ENCODE measurements around the gene LGALS12. TPM values are rescaled to one million over a fixed set of nuclear protein-coding genes. Genes with fewer than 3 reads are reported as not detected.
"Not testable (repeated sequence)": the region's sequence is repeated elsewhere in the genome, so short reads cannot be mapped to it uniquely, and the experiment has no call there.

Gene LGALS12
- total RNA-seq, 1 donor from 2014 or later = 0.08 TPM

- peak; percentile 25 for DNase-seq (ENCODE audit: low read depth)
Observed at GRCh38 chr11:63532799-63533475, 27.1 kb downstream of the LGALS12 start.

- no peak for DNase-seq (ENCODE audit: low read depth)
Observed at GRCh38 chr11:63534076-63534475, 28.2 kb downstream of the LGALS12 start.

DNA sequence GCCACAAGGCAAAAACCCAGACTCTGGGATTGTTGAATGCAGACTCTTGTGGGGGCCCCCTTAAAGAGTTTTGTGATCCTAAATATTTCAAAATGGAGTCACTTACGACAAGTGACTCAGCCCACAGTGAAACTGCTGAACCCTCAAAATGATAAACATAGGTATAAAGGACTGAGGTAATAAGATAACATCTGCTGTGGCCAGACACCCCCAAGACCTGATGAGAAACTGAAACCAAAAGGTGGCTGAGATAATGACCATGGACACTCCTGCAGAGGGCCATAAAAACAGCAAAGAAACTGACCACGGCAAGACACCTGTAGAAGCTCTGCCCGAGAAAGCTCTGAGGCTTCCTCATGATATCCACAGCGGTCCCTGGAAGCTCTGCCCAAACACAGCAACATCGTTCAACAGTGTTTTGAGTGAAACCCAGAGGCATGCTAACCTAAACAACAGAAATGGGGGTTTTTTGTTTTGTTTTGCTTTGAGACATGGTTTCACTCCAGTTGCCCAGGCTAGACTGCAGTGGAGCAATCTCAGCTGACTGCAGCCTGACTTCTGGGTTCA, 29.1 kb downstream of the LGALS12 start:
- no peak for DNase-seq (ENCODE audit: low read depth)

GRCh38 chr11:63535734-63536133, 29.9 kb downstream of the LGALS12 start:
- DNase-seq (ENCODE audit: low read depth) = no peak

DNA sequence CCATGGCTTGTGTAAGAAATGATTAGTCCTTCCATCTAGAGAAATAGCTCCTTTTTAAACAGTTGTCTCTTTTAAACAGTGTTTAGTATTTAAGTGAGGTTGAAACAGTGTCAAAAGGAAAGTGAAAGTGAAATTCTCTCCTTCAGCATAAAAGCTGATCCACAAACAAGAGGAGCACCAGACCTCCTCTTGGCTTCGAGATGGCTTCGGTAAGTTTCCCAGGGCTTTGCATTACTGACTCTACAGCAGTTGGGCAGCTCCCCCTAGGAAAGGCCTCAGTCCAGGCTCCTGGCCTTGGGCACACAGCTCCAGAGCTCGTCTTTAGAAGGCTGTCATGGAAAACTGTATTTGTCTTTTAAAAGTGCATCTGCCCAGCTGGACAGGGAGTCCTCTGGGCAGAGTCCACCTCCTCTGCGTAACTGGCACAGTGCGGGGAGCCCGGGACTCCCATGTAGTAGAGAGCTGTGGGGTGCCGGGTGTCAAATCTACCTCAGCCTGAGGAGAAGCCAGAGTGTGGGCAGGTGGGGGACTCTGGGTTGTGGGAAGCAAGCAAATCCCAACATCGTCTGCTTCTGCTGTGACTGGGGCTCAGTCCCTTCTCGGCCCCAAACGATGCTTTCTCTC, 30.9 kb downstream of the LGALS12 start, which contains the start of gene PLAAT4:
Gene PLAAT4 (plus strand): TSS at position 140 of the 624 bp plus-strand sequence. CDS start 61 bp downstream, at position 201.
- DNase-seq (ENCODE audit: low read depth) = peak; percentile 63

- DNase-seq (ENCODE audit: low read depth) = peak; percentile 88
Observed at GRCh38 chr11:63537293-63538101, 31.6 kb downstream of the LGALS12 start.

DNA sequence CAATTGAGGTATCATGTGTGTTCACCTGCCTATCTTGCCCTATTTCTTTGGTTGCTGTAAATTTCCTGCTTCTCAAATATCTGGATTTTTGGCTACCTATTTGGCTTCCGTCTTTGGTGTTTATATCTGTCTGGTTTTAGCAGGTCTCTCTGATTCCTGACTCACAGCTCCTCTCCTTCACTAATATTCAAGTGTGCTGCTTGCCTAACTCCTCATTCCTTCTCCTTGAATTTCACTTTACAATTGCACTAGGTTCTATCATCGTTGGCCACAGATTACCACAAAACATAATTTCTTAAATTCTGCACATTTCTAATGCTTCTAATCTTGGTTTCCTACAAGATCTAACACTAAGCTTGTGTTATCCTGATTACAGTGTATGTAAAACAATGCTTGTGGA, 36.6 kb downstream of the LGALS12 start:
- DNase-seq (ENCODE audit: low read depth) = not testable (repeated sequence)

DNA sequence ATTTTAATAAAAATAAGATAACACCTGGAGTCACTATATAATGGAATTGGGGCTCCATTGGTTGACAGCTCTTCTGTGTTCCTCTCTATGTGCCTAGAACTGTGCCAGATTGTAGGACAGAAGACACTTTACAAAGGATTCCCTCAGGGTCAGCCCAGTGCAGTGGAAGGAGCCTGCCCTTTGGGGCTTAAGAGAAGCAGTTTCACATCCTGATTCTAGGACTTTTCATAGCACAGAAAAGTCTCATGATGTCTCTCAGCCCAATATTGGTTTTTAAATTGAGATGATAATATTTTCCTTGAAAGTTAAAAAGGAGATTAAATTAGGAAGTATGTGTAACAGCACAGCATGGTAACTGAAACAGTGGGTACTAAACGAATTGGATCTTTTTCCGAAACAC, 37.8 kb downstream of the LGALS12 start:
- no peak for DNase-seq (ENCODE audit: low read depth)

DNA sequence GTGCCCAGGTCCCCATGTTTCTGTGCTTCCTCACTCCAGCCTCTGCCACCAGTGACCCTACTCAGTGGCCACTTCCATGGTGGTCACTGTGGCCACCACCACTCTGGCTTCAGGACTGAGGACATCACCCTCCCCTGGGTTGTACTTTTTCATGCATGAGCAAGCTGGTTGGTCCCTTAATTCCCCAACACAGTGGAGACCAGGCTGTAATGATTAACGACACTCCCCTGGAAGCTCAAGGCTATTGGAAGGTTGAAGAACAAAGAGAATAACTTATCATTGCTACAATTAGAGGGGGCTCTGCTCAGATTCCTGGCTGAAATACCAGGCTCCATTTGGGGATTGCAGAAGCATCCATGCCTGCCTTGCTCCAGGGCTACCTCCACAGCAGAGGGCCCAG, 41.2 kb downstream of the LGALS12 start:
- no peak for DNase-seq (ENCODE audit: low read depth)

DNA sequence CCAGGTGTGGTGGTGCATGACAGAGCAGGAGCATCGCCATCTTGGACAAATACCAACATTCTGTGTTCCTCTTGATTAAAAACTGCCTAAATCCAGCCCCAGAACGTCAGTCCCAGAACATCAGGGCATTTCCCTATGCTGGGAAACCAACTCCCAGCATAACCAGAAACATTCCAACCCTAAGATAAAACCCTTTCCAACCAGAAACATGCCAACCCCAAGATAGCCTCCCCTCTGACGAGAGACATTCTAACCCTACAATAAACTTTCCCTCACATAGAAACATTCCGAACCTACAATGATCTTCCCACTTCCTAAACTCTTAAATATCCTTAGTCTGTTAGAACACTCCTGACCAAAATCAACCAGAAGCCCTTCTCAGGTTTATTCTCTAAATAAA, 42.3 kb downstream of the LGALS12 start:
- DNase-seq (ENCODE audit: low read depth) = no peak

DNA sequence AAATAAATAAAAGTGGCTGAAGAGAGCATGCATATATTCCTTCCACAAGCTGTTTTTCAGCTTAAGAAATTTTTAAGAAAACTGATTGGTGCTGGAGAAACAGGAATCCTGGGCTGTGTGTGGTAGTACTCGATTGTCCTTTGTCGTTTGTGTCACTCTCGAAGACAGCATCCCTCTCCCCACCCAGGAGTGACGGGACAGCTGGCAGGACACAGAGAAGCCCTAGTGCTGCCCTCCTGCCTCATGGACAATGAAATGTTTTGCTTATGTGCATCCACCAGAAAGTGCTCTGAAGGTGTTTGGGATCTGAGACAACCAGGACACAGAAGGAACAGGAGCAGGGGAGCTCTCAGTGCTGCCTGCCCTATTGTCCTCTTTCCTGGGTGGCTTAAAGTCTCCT, 43.5 kb downstream of the LGALS12 start:
- peak; percentile 51 for DNase-seq (ENCODE audit: low read depth)

DNA sequence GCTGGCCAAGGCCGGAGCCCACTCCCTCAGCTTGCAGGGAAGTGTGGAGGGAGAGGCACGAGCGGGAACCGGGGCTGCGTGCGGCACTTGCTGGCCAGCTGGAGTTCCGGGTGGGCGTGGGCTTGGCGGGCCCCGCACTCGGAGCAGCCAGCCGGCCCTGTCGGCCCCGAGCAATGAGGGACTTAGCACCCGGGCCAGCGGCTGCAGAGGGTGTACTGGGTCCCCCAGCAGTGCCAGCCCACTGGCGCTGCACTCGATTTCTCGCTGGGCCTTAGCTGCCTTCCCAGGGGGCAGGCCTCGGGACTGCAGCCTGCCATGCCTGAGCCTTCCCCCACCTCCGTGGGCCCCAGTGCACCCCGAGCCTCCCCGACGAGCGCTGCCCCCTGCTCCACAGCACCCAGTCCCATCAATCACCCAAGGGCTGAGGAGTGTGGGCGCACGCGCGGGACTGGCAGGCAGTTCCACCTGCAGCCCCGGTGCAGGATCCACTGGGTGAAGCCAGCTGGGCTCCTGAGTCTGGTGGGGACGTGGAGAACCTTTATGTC, 44.3 kb downstream of the LGALS12 start:
- DNase-seq (ENCODE audit: low read depth) = not testable (repeated sequence)

DNA sequence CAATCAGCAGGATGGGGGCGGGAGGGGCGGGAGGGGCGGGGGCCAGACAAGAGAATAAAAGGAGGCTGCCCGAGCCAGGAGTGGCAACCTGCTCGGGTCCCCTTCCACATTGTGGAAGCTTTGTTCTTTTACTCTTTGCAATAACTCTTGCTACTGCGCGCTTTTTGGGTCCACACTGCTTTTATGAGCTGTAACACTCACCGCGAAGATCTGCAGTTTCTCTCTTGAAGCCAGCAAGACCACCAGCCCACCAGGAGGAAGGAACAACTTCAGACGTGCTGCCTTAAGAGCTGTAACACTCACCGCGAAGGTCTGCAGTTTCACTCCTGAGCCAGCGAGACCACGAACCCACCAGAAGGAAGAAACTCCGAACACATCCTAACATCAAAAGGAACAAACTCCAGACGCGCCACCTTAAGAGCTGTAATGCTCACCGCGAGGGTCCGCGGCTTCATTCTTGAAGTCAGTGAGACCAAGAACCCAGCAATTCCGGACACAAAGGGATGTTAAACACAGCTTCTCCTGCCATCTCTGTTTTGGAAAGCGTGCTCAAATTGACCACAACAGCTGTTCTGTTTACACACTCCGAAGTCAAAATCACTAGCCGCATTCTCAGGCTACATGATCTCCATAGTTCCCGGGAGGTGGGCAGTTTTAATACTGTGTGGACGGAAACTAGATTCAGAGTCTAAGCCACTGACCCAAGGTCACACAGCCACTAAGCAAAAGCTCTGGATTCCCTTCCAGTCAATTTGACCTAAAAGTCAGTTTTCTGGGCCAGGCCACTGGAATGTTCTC, 45.4 kb downstream of the LGALS12 start:
- DNase-seq (ENCODE audit: low read depth) = peak; percentile 92

DNA sequence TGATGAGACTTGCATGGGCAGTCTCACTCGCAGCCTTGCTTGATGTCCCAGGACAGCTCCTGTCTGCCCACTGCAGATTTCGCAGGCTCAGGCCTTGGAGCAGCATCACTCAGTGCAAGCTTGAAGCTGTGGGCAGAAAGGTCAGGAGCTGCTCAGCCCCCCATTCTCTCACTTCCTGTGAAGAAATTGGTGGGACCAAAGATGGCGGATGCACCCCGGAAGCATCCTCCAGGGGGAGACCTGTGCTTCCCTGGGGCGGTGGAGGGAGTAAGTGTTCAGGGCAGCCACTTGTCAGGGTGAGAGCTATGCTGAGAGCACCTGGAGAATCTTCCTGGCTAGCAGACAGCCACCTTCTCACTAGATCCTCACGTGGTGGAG, 46.0 kb downstream of the LGALS12 start:
- DNase-seq (ENCODE audit: low read depth) = no peak

- DNase-seq (ENCODE audit: low read depth) = no peak
Observed at GRCh38 chr11:63552921-63553320, 47.0 kb downstream of the LGALS12 start.

GRCh38 chr11:63553759-63554158, 47.9 kb downstream of the LGALS12 start:
- DNase-seq (ENCODE audit: low read depth) = no peak

- DNase-seq (ENCODE audit: low read depth) = no peak
Observed at GRCh38 chr11:63554877-63555223, 49.0 kb downstream of the LGALS12 start.

DNA sequence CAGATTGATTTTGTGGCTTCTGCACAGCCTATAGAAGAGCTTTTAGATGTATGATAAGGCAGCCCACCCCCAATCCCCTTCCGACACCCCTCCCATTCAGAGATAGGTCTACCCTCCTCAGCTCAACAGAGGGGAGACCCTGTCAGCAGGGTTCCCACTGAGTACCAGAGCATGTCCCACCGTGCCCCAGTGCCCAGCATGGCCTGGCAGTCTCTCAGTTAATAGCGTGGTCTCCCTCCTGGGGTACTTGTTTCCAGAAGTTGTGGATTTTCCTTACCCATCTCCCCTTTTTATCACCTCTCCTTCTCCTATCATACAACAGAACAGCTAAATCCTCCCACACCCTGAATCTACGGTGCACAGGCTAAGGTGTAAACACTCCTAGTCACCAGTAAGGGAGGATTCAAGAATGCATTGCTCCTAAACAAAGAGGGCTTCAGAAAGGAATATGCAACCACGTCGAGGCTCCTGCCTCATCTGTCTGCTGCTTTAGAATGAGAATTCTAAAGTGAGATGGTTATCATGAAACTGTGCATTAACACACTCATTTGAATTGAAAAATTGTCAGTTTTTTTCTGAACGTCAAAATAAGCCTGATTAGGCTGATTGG, 50.6 kb downstream of the LGALS12 start:
- DNase-seq (ENCODE audit: low read depth) = no peak

DNA sequence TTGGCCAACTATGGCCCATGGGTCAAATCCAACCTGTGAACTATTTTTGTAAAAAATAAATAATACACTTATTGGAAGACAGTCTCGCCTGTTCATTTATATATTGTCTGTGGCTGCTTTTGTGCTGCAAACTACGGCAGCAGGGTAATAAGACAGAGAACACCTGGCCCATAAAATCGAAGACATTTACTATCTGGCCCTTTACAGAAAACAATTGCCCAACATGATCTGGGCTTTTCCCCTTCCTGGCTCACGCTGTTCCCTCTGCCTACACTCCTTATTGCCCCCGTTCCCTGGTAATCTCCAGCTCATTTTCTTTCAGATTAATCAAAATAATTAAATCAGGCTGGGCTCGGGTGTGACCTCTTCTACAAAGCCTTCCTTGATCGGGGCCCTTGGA, 51.7 kb downstream of the LGALS12 start:
- no peak for DNase-seq (ENCODE audit: low read depth)

DNA sequence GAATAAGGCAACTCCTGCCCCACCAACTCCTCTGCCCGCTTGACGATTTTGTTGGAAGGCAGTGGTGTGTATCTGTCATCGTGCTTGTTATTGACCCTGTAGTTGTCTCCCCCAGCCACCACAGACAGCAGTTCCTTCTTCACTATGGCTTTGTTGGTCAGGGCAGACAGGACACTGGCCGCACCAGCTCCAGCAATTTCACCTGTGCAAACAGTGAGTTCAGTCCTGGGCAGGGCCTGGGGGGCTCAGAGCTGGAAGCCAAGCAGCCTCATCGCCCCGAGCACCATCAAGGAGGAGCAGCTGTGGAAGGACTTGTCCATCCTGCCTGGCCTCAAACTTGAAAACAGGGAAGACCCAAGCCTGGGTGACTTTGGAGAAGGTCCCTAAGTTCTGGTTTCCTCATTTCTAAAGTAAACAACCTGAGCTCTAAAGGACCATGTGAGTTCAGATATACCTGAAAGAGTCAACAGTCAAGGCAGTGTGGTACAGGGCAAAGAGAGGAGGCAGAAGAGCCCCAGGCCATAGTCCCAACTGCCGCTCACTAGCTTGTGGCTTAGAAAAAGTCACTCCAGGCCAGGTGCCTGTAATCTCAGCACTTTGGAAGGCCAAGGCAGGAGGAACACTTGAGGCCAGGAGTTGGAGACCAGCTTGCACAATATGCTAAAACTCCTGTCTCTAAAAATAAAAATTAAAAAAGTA, 52.7 kb downstream of the LGALS12 start:
- DNase-seq (ENCODE audit: low read depth) = no peak

Data from myocyte (in vitro differentiated cells).